Muscle layer of colon (tissue), 2 donors: ENCODE results near the gene POLD2.

ENCODE experiments used
- H3K27ac ChIP-seq: one replicate; pipeline ENCODE4 v1.7.0; 2013; ENCODE audit warnings: low read depth, mild to moderate bottlenecking, low read length, moderate library complexity
- H3K27me3 ChIP-seq, 2 donors: one replicate each; pipeline ENCODE4 v1.7.0; 2013; ENCODE audit warnings: low read length in 2 of 2, mild to moderate bottlenecking in 2 of 2; ENCODE audit not compliant: insufficient read depth in 2 of 2, control insufficient read depth in 1 of 2
- H3K36me3 ChIP-seq: one replicate; pipeline ENCODE4 v1.7.0; 2013; ENCODE audit warnings: mild to moderate bottlenecking, low read length; ENCODE audit not compliant: insufficient read depth
- H3K4me1 ChIP-seq: one replicate; pipeline ENCODE4 v1.7.0; 2013; ENCODE audit warnings: mild to moderate bottlenecking, low read length; ENCODE audit not compliant: insufficient read depth
- H3K4me3 ChIP-seq, 2 donors: one replicate each; pipeline ENCODE4 v1.7.0; 2013; ENCODE audit warnings: low read length in 2 of 2, low read depth in 1 of 2, mild to moderate bottlenecking in 1 of 2, moderate library complexity in 1 of 2
- H3K9ac ChIP-seq: one replicate; pipeline ENCODE4 v1.7.0; 2013; ENCODE audit warnings: low read length
- H3K9me3 ChIP-seq: one replicate; pipeline ENCODE4 v1.7.0; 2013; ENCODE audit warnings: mild to moderate bottlenecking, low read length
- donor health status: abdominal sarcoma.
- donor health status: Adenocarcinoma of cecum.

Gene POLD2

GRCh38 chr7:44072364-44073231 lies 50.8 kb downstream of the POLD2 start:
- H3K27me3 ChIP-seq: no peaks in the 10 kb centered on the region
- H3K4me1 ChIP-seq: peaks cover 18% of the 10 kb centered on the region
- H3K36me3 ChIP-seq: peaks cover 25% of the 10 kb centered on the region
- H3K27ac ChIP-seq: no peak overlapping the region
- no peak overlapping the region for H3K4me3 ChIP-seq
- no peak overlapping the region for H3K9ac ChIP-seq
- H3K9me3 ChIP-seq: no peaks in the 10 kb centered on the region

- no peak overlapping the region for H3K27ac ChIP-seq
- no peak overlapping the region for H3K9ac ChIP-seq
- peaks cover 17% of the 10 kb centered on the region for H3K36me3 ChIP-seq
- no peak overlapping the region for H3K4me3 ChIP-seq
- no peaks in the 10 kb centered on the region for H3K27me3 ChIP-seq
- no peaks in the 10 kb centered on the region for H3K9me3 ChIP-seq
- peaks cover 18% of the 10 kb centered on the region for H3K4me1 ChIP-seq
Measured at GRCh38 chr7:44071726-44072363, 51.5 kb downstream of the POLD2 start.

GRCh38 chr7:44068054-44068453 lies 55.3 kb downstream of the POLD2 start:
- Histone ChIP-seq H3K36me3 (peaks cover 6% of the 10 kb centered on the region), H3K4me1 (peaks cover 27% of the 10 kb centered on the region), H3K27me3 (no peaks in the 10 kb centered on the region), H3K27ac (no peak overlapping the region), H3K9me3 (no peaks in the 10 kb centered on the region), H3K4me3 (no peak overlapping the region), H3K9ac (no peak overlapping the region)

- Histone ChIP-seq H3K4me3 (no peak overlapping the region), H3K27ac (no peak overlapping the region), H3K36me3 (no peaks in the 10 kb centered on the region), H3K9ac (no peak overlapping the region), H3K27me3 (no peaks in the 10 kb centered on the region), H3K9me3 (no peaks in the 10 kb centered on the region), H3K4me1 (peaks cover 20% of the 10 kb centered on the region)
Measured at GRCh38 chr7:44067064-44067951, 56.0 kb downstream of the POLD2 start.

GRCh38 chr7:44066494-44067063 lies 56.8 kb downstream of the POLD2 start:
- H3K27ac ChIP-seq: no peak overlapping the region
- no peaks in the 10 kb centered on the region for H3K27me3 ChIP-seq
- H3K36me3 ChIP-seq: peaks cover 6% of the 10 kb centered on the region
- no peak overlapping the region for H3K9ac ChIP-seq
- no peak overlapping the region for H3K4me3 ChIP-seq
- H3K9me3 ChIP-seq: no peaks in the 10 kb centered on the region
- peaks cover 13% of the 10 kb centered on the region for H3K4me1 ChIP-seq

DNA sequence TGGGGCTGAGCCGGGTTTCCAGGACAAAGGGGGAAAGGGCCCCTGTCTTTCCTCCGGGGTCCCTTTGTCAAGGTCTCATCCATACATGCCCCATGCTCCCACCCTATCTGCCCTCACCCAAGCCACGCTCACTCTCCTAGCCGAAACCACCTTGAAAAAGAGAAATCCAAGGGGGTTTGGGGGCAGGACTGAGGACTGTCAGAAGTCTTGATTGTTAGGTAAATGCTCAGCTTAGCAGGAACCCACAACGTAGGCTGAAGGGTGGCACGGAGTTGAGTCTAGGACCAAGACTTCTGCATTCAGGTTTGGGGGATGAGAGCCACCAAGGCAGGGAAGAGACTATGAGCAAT lies 57.3 kb downstream of the POLD2 start:
- H3K27me3 ChIP-seq: no peaks in the 10 kb centered on the region
- H3K9ac ChIP-seq: no peak overlapping the region
- peaks cover 9% of the 10 kb centered on the region for H3K36me3 ChIP-seq
- H3K27ac ChIP-seq: no peak overlapping the region
- H3K4me3 ChIP-seq: no peak overlapping the region
- H3K4me1 ChIP-seq: peaks cover 13% of the 10 kb centered on the region
- no peaks in the 10 kb centered on the region for H3K9me3 ChIP-seq

GRCh38 chr7:44065431-44066110 lies 57.8 kb downstream of the POLD2 start, which contains the start of gene PGAM2:
PGAM2 (minus strand) TSS chr7:44065567; CDS start chr7:44065529, 38 bp downstream.
- Histone ChIP-seq H3K27me3 (no peaks in the 10 kb centered on the region), H3K27ac (no peak within 1 kb of the TSS), H3K9me3 (no peaks in the 10 kb centered on the region), H3K4me1 (peaks cover 13% of the 10 kb centered on the region), H3K9ac (no peak within 1 kb of the TSS), H3K36me3 (peaks cover 14% of the 10 kb centered on the region), H3K4me3 (no peak within 1 kb of the TSS)

DNA sequence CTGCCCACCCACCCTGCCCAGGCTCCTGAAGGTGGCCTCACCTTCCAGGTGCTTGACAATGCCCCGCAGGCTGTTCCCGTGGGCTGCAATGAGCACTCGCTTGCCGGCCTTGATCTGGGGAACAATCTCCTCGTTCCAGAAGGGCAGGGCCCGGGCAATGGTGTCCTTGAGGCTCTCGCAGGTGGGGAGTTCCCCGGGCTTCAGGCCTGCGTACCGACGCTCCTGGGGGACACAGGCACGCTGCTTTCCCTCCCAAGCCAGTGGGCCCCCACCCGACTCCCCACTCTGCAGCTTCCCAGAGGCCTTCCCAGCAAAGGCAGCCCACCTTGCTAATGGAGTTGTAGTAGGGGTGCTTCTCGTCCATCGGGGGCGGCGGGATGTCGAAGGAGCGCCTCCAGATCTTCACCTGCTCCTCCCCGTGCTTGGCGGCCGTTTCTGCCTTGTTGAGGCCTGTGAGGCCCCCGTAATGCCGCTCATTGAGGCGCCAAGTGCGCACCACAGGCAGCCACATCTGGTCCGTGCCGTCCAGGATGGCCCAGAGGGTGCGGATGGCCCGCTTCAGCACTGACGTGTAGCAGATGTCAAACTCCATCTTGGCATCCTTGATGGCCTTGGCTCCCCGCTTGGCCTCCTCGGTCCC lies 58.4 kb downstream of the POLD2 start:
- Histone ChIP-seq H3K9ac (no peak overlapping the region), H3K27ac (no peak overlapping the region), H3K36me3 (peaks cover 21% of the 10 kb centered on the region), H3K4me1 (peaks cover 13% of the 10 kb centered on the region), H3K4me3 (no peak overlapping the region), H3K27me3 (no peaks in the 10 kb centered on the region), H3K9me3 (no peaks in the 10 kb centered on the region)
